Tibial artery (tissue), 4 donors: ENCODE data around the gene PRRG2.

ENCODE experiments used
- DNase-seq, 2 donors: peaks; one replicate each; pipeline ENCODE4 v3.0.0-alpha.2; 2019
- H3K27ac ChIP-seq, 2 donors: fragments of 200-600 bp; sonication (generic) in 1 of 2; 1 replicate in 1 of 2; 2 replicates in 1 of 2; pipeline ENCODE4 v1.5.1; 2018 to 2019; ENCODE audit warnings: mild to moderate bottlenecking in 1 of 2
- H3K27me3 ChIP-seq, 2 donors: fragments of 200-600 bp; sonication (generic) in 1 of 2; one replicate each; pipeline versions ENCODE4 v1.5.1 to v1.6.0; 2016 to 2019
- H3K36me3 ChIP-seq, 3 donors: fragments of 200-600 bp; sonication (generic) in 2 of 3; one replicate each; pipeline ENCODE4 v1.5.1; 2016 to 2019; ENCODE audit warnings: mild to moderate bottlenecking in 2 of 3
- H3K4me1 ChIP-seq, 4 donors: fragments of 200-600 bp; sonication (generic) in 2 of 4; 1 replicate in 3 of 4; 2 replicates in 1 of 4; pipeline ENCODE4 v1.5.1; 2016 to 2019
- H3K4me3 ChIP-seq, 2 donors: fragments of 200-600 bp; sonication (generic) in 1 of 2; 1 replicate in 1 of 2; 2 replicates in 1 of 2; pipeline ENCODE4 v1.5.1; 2018 to 2019; ENCODE audit warnings: mild to moderate bottlenecking in 2 of 2
- H3K9me3 ChIP-seq, 3 donors: fragments of 200-600 bp; sonication (generic) in 1 of 3; one replicate each; pipeline ENCODE4 v1.5.1; 2016 to 2019
- intact Hi-C: fragments of 100-400 bp; cut with DNase I; formaldehyde crosslinking; loops from one replicate; pipeline ENCODE4 v1.15.0; 2023; ENCODE audit warnings: low total_unique reads
- TF ChIP-seq, protein P1 (sequence below), 2 experiments: fragments of 200-600 bp in 1 of 2; fragments of 450-650 bp in 1 of 2; IDR thresholded peaks; one replicate each; pipeline ENCODE4 v1.5.1; 2017 to 2019; ENCODE audit warnings: antibody characterized with exemption in 2 of 2, mild to moderate bottlenecking in 1 of 2, moderate library complexity in 1 of 2

Gene PRRG2

DNA sequence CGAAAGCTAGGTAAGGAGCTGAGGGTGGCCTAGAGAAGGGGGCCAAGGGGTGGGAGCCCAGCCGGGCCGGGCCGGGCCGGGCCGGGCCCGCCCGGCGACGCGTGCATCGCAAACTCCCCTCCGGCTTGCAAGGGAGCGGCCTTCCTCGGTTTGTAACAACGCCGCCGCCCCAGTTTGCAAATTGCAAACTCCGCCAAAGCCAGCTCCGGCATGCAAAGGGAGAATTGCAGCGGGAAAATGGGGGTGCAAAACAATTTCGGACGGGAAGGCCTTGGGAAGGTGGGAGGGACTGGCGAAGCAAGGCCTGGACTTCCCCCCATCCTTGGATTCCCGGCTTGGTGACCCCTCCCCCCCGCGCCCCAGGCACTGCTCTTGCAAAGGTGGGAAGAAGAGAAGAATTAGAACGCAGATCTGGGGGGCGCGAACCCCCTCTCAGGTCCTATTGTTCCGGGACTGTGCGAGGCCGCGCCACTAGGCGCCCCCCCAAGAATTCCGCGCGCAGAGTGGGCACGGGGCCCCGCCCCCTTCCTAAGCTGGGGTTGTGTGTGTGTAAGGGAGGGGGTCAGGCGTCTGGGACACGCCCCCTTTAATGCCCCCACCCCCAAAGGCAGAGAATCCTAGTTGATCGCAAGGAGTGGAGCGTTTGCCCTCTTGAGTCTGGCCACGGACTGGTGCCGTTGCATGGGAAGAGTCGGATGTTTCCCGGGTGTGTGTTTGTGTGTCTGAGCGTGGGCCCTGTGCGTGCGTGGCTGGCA, 10.8 kb downstream of the PRRG2 start:
- no peaks in the 10 kb centered on the region for H3K9me3 ChIP-seq
- peaks cover 13 to 30% (median 28%) of the 10 kb centered on the region in 3 donors for H3K36me3 ChIP-seq
- H3K27me3 ChIP-seq = no peaks in the 10 kb centered on the region
- H3K4me3 ChIP-seq = peak overlapping the region; percentile 87 to 96
- peak overlapping the region; percentile 86 to 92 for H3K27ac ChIP-seq
- TF ChIP-seq, protein P1, sequence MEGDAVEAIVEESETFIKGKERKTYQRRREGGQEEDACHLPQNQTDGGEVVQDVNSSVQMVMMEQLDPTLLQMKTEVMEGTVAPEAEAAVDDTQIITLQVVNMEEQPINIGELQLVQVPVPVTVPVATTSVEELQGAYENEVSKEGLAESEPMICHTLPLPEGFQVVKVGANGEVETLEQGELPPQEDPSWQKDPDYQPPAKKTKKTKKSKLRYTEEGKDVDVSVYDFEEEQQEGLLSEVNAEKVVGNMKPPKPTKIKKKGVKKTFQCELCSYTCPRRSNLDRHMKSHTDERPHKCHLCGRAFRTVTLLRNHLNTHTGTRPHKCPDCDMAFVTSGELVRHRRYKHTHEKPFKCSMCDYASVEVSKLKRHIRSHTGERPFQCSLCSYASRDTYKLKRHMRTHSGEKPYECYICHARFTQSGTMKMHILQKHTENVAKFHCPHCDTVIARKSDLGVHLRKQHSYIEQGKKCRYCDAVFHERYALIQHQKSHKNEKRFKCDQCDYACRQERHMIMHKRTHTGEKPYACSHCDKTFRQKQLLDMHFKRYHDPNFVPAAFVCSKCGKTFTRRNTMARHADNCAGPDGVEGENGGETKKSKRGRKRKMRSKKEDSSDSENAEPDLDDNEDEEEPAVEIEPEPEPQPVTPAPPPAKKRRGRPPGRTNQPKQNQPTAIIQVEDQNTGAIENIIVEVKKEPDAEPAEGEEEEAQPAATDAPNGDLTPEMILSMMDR (IDR thresholded peaks at IDR 0.05) = no peak
- DNase-seq = peak in 1 of 2 donors; percentile 75
- peaks cover 0 to 37% (median 15%) of the 10 kb centered on the region in 4 donors for H3K4me1 ChIP-seq
- intact Hi-C loops = loop anchor here (2.0 kb wide), 2 partner anchors 45 to 85 kb away; partner anchors contain the start of gene PRMT1

DNA sequence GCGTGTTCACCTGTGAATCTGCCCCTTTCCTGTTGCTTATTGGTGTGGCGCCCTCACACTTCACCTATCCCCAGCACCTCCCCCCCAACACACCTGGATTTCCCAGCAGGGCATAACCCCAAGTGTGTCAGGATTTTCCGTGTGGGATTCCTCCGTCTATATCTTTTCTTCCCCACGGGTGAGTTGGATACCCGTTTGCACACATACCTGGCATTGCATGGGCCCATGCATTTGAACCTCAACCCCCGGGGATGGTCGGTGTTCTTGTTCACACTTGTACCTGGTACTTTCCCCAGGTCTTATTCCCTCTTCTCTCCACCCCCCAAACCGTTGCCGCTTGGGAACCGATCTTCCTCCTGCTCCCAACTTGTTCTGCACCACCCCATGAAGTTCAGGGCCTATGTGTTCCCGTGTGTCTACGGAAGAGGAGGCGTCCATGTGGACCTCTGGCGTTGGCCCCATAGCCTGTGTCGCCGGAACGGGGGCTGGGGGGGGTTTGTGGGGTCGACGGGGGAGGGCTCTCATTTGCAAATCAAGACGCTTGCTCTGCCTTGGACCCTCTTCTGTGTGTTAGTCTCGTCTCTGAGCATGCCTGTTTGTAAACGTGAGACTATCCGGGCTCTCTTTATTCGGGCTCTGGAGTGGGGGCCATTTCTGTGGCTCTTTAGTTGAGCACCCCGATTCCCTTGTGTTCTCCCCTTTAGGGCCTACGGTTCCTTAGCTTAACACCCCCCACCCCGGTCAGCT, 11.5 kb downstream of the PRRG2 start:
- DNase-seq = no peak
- intact Hi-C loops = loop anchor here (2.0 kb wide), 1 partner anchor 44 kb away; no protein-coding TSS in a partner anchor
- no peaks in the 10 kb centered on the region for H3K27me3 ChIP-seq
- peak overlapping the region; percentile 86 to 92 for H3K27ac ChIP-seq
- TF ChIP-seq, protein P1 (IDR thresholded peaks at IDR 0.05) = no peak
- H3K9me3 ChIP-seq = no peaks in the 10 kb centered on the region
- peaks cover 19 to 38% (median 35%) of the 10 kb centered on the region in 3 donors for H3K36me3 ChIP-seq
- H3K4me3 ChIP-seq = peak overlapping the region; percentile 87 to 96
- peaks cover 0 to 37% (median 15%) of the 10 kb centered on the region in 4 donors for H3K4me1 ChIP-seq

DNA sequence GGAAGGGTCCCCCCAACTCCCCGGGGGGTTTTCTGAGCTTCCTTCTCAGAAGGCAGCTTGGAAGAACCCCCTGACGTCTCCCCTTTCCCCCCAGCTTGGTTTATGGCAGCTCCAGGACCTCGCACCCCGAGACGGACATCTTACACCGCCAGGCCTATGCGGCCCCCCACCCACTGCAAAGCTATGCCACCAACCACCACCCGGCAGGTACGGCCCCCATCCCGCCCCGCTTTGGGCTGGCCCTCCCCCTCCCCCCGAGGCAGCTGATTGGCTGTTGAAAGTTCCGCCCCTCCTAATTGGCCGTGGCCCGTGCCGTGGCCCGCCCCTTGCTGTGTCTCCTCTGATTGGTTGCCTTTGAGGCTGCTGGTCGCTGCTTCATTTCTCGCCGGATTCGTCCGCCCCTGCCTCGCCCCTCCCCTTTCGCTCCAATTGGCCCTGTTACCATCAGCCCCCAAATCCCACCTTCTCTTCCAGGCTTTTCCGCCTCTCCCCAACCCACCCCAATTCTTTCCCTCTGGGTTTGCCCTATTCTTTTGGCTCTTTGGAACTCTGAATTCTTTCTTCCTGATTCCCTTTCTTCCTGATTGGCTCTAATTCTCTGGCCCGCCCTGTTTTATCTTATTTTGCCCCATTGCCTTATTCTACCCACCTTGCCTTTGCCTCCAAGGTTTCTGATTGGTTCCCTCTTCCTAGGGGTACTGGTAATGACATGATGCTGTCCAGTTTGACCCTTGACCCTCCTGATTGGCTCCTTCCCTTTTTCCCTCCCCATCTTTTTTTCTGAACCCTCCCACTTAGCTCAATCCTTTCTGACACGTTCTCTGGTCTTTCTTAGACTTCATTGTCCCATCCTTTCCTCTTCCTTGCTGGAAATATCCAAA, 12.4 kb downstream of the PRRG2 start:
- TF ChIP-seq, protein P1 (IDR thresholded peaks at IDR 0.05) = no peak
- intact Hi-C loops = loop anchor here (2.0 kb wide), 1 partner anchor 43 kb away; no protein-coding TSS in a partner anchor
- peak overlapping the region; percentile 86 to 92 for H3K27ac ChIP-seq
- no peaks in the 10 kb centered on the region for H3K9me3 ChIP-seq
- no peaks in the 10 kb centered on the region for H3K27me3 ChIP-seq
- peak; percentile 92 to 98 for DNase-seq
- H3K4me3 ChIP-seq = peak overlapping the region; percentile 87 to 96
- H3K36me3 ChIP-seq = peaks cover 25 to 44% (median 43%) of the 10 kb centered on the region in 3 donors
- H3K4me1 ChIP-seq = peaks cover 0 to 37% (median 15%) of the 10 kb centered on the region in 4 donors

DNA sequence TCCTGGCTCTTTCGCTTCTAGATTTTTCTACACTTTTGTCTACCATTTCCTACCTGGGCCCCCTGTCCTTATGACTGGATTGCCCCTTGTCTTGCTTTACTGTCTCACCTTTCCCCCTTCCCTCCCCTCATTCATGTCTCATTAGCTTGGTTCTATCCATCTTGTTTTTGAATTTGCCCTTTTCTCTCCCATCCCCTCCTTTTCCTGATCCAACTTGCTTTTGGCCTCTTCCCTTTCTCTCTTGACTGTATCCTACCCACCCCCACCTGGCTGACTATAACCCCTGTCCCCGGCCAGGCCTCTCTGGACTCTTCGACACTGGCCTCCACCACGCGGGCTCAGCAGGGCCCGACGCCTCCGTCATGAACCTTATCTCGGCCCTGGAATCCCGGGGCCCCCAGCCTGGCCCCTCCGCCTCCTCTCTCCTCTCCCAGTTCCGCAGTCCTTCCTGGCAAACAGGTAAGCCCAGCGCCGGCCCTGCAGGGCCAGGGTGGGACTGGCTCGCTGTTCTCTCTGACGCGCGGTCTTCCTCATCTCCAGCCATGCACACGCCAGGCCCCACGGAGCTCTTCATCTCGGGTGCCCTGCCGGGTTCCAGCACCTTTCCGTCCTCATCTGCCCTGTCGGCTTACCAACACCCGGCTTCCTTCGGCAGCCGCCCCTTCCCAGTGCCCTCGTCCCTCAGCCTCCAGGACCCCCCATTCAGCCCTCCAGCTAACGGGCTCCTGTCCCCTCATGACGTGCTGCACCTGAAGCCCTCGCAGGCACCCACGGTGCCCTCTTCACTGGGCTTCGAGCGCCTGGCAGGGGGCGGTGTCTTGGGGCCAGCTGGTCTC, 13.3 kb downstream of the PRRG2 start:
- Histone ChIP-seq H3K36me3 (peaks cover 27 to 53% (median 52%) of the 10 kb centered on the region in 3 donors), H3K4me1 (peaks cover 0 to 37% (median 15%) of the 10 kb centered on the region in 4 donors), H3K27me3 (no peaks in the 10 kb centered on the region), H3K9me3 (no peaks in the 10 kb centered on the region), H3K27ac (peak overlapping the region; percentile 86 to 92), H3K4me3 (no peak overlapping the region)
- TF ChIP-seq, protein P1 (IDR thresholded peaks at IDR 0.05) = no peak
- no peak for DNase-seq
- intact Hi-C loops = no loop called here
